Stimulated activated CD8-positive, alpha-beta memory T cell treated with anti-CD3 and anti-CD28 coated beads, Interleukin-7, amount 100 ng/mL, for 24 hours (primary cell): ENCODE data around the gene PPP2R3C.
"Not testable (repeated sequence)": the region's sequence is repeated elsewhere in the genome, so short reads cannot be mapped to it uniquely, and the experiment has no call there.

ENCODE experiments used
- DNase-seq: peaks from one replicate; pipeline ENCODE4 v3.0.0-alpha.2; 2020; ENCODE audit warnings: low read depth

Gene PPP2R3C

GRCh38 chr14:35121887-35122695, at the start of gene PPP2R3C, which contains the start of gene PRORP:
Gene PPP2R3C, minus strand, starts transcription at chr14:35121990. Its CDS starts 31 bp downstream, at chr14:35121959.
Gene PRORP, plus strand, starts transcription at chr14:35122552. Its CDS starts 694 bp downstream, at chr14:35123246.
- DNase-seq, result peak; percentile 68

GRCh38 chr14:35167496-35167895, 45.7 kb upstream of the PPP2R3C start:
- DNase-seq, result no peak

GRCh38 chr14:35164849-35165248, 43.1 kb upstream of the PPP2R3C start:
- no peak for DNase-seq

- DNase-seq, result no peak
These were observed 41.6 kb upstream of the PPP2R3C start for GRCh38 chr14:35163384-35163783.

GRCh38 chr14:35161231-35161630, 39.4 kb upstream of the PPP2R3C start:
- DNase-seq, result no peak

- DNase-seq, result no peak
These were observed 38.1 kb upstream of the PPP2R3C start for GRCh38 chr14:35159742-35160409.

GRCh38 chr14:35158951-35159653, 37.3 kb upstream of the PPP2R3C start:
- DNase-seq, result no peak

- DNase-seq, result no peak
These were observed 36.7 kb upstream of the PPP2R3C start for GRCh38 chr14:35158491-35158890.

- no peak for DNase-seq
These were observed 34.2 kb upstream of the PPP2R3C start for GRCh38 chr14:35155962-35156361.

GRCh38 chr14:35154016-35154415, 32.2 kb upstream of the PPP2R3C start:
- DNase-seq, result no peak

GRCh38 chr14:35152531-35152930, 30.7 kb upstream of the PPP2R3C start:
- DNase-seq, result not testable (repeated sequence)

- DNase-seq, result no peak
These were observed 27.4 kb upstream of the PPP2R3C start for GRCh38 chr14:35149239-35149638.

GRCh38 chr14:35147711-35148110, 25.9 kb upstream of the PPP2R3C start:
- no peak for DNase-seq

GRCh38 chr14:35147186-35147585, 25.4 kb upstream of the PPP2R3C start:
- no peak for DNase-seq

- DNase-seq, result no peak
These were observed 24.9 kb upstream of the PPP2R3C start for GRCh38 chr14:35146711-35147149.

GRCh38 chr14:35144029-35144428, 22.2 kb upstream of the PPP2R3C start:
- DNase-seq, result no peak

GRCh38 chr14:35140718-35141581, 19.2 kb upstream of the PPP2R3C start:
- DNase-seq, result no peak

GRCh38 chr14:35138585-35138984, 16.8 kb upstream of the PPP2R3C start:
- no peak for DNase-seq

- DNase-seq, result no peak
These were observed 12.7 kb upstream of the PPP2R3C start for GRCh38 chr14:35134329-35135123.

- DNase-seq, result no peak
These were observed 11.9 kb upstream of the PPP2R3C start for GRCh38 chr14:35133542-35134328.
